ENCODE results near the gene SPRY1. TPM values are rescaled to one million over a fixed set of nuclear protein-coding genes. Genes with fewer than 3 reads are reported as not detected.

Gene SPRY1
- total and polyA plus RNA-seq, 9 of the 15 experiments (the other 6 are each of a cell fraction or from before 2014, with no cell fraction given): 0.18 to 1.9 (median 0.45) TPM; not detected in 1

- TF ChIP-seq ZFP36 (IDR thresholded peaks at IDR 0.05; ENCODE audit: low read depth, low read length, partially characterized antibody) (no peak), E4F1 (CRISPR knock-in tag; IDR thresholded peaks at IDR 0.05; ENCODE audit: borderline replicate concordance) (no peak), RBFOX2 (IDR thresholded peaks at IDR 0.05; ENCODE audit: low read depth, low read length) (no peak), FOXP4 (CRISPR knock-in tag; IDR thresholded peaks at IDR 0.05; ENCODE audit: borderline replicate concordance) (no peak), SP1 (CRISPR knock-in tag; IDR thresholded peaks at IDR 0.05) (no peak)
Observed at GRCh38 chr4:123380728-123381716, 15.6 kb upstream of the SPRY1 start (continued).

Data from K562 (cell line).